ENCODE data around the gene DSG3. TPM values are rescaled to one million over a fixed set of nuclear protein-coding genes. Genes with fewer than 3 reads are reported as not detected.
A peak's percentile ranks its signal among the peaks of the same experiment; 100 is the strongest.

Gene DSG3
- total RNA-seq, 4 donors from 2014 or later = under 0.01 TPM; not detected in 3

DNA sequence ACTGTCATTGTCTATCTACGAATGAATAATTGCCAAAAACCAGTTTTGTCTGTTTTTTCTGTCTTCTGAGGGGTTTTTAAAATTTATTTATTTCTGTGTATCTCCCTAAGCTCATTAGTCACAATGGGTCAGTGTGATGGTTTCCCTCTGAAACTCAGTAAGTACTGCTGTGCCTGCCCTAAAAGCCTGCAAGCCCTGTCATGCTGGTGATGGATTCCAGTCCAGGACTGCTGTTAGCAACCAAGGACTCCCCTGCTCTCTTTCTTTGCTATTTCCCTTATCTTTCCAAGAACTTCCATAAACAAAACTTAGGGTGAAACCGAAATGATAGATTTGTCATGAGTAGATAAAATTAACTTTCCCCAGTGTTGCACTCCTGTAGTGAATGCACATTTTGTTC lies 38.6 kb downstream of the DSG3 start:
- H3K4me3 ChIP-seq = no peak overlapping the region
- TF ChIP-seq POLR2A (IDR thresholded peaks at IDR 0.05) (no peak), POLR2AphosphoS5 (IDR thresholded peaks at IDR 0.05) (no peak), EP300 (IDR thresholded peaks at IDR 0.05; ENCODE audit: low read depth) (no peak)
- TF ChIP-seq, protein P1, sequence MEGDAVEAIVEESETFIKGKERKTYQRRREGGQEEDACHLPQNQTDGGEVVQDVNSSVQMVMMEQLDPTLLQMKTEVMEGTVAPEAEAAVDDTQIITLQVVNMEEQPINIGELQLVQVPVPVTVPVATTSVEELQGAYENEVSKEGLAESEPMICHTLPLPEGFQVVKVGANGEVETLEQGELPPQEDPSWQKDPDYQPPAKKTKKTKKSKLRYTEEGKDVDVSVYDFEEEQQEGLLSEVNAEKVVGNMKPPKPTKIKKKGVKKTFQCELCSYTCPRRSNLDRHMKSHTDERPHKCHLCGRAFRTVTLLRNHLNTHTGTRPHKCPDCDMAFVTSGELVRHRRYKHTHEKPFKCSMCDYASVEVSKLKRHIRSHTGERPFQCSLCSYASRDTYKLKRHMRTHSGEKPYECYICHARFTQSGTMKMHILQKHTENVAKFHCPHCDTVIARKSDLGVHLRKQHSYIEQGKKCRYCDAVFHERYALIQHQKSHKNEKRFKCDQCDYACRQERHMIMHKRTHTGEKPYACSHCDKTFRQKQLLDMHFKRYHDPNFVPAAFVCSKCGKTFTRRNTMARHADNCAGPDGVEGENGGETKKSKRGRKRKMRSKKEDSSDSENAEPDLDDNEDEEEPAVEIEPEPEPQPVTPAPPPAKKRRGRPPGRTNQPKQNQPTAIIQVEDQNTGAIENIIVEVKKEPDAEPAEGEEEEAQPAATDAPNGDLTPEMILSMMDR (IDR thresholded peaks at IDR 0.05) = no peak
- 62 to 70% methylated on average over 2 of the region's 2 CpGs for WGBS, 2 donors (ENCODE audit: low coverage in 1 of 2)
- H3K27ac ChIP-seq = no peak overlapping the region
- no peaks in the 10 kb centered on the region for H3K36me3 ChIP-seq
- no peaks in the 10 kb centered on the region for H3K9me3 ChIP-seq
- H3K27me3 ChIP-seq = no peaks in the 10 kb centered on the region
- DNase-seq = no peak
- in situ Hi-C loops (cut with MboI; ENCODE audit: low pct_ligation_motif_present in 1 of 4, low pct_unique_long_range_greater_than_20kb in 1 of 4, low sequenced_read_pairs in 3 of 4) (no loop called here), intact Hi-C loops (cut with DNase I; ENCODE audit: low total_unique reads) (no loop called here)
- peaks cover 0 to 23% (median 9%) of the 10 kb centered on the region in 4 donors for H3K4me1 ChIP-seq

DNA sequence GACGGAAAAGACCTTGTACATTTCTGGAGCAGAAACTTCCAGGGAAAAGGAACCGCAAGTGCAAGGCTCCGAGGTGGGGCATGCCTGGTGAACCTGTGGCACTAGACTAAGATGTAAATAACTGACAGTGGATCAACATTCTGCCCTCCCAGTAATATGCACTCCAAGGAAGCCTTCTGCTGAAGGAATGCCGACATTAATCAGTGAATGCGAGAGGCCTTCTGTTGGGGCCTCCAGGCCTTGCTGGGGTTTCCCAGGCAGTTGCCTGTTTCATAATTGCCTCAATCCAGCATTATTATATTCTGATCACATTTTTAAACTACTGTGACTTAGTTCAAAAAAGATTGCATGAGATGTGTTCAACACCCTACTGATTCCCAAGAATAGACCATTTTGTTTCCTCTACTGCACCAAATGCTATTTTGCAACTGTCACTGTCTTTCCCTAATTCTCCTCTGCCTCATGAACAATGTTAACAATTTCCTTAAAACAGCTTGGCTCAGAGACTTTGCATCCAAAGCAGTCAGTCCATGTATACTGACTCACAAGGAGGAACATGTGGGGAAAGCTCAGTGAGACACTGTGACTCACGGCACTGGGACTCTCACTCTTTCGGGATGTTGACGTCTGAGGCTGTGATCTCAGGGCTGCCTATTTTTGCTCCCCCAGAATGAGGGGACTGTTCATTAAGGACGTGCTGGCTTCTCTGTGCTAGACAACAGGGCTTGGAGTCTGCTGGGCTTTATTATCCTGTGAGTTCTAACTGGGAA lies 39.9 kb downstream of the DSG3 start:
- intact Hi-C loops (cut with DNase I; ENCODE audit: low total_unique reads) = no loop called here
- DNase-seq = no peak
- Histone ChIP-seq H3K27me3 (no peaks in the 10 kb centered on the region), H3K4me3 (no peak overlapping the region), H3K9me3 (no peaks in the 10 kb centered on the region), H3K4me1 (peaks cover 0 to 26% (median 9%) of the 10 kb centered on the region in 4 donors), H3K36me3 (no peaks in the 10 kb centered on the region), H3K27ac (no peak overlapping the region)
- WGBS, 2 donors (ENCODE audit: low coverage in 1 of 2) = 86 to 96% methylated on average over 5 to 9 of the region's 9 CpGs
- TF ChIP-seq POLR2AphosphoS5 (IDR thresholded peaks at IDR 0.05) = no peak
- TF ChIP-seq POLR2A (IDR thresholded peaks at IDR 0.05) = no peak
- TF ChIP-seq EP300 (IDR thresholded peaks at IDR 0.05; ENCODE audit: low read depth) = no peak
- TF ChIP-seq, protein P1 (IDR thresholded peaks at IDR 0.05) = no peak
- in situ Hi-C loops (cut with MboI; ENCODE audit: low pct_ligation_motif_present in 1 of 4, low pct_unique_long_range_greater_than_20kb in 1 of 4, low sequenced_read_pairs in 3 of 4) = no loop called here

DNA sequence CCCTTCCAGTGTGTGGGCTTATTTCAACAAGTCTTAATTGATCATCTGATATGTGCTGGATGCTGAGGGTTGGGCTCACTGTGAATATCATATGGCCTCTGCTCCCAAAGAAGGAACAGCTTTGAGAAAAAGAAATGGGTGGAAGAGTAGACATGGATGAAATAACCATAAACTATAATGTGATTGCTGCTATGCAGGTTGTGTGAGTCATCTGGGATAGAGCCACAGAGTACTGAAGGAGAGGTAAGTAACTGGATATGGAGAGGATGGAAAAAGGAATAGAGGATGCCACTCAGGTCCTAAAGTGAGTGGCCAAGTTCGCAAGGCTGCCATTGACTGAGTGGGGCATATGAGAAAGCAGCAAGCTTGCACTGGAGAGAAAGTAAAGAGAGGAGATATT lies 41.8 kb downstream of the DSG3 start:
- no peak overlapping the region for H3K4me3 ChIP-seq
- H3K9me3 ChIP-seq = no peaks in the 10 kb centered on the region
- H3K27me3 ChIP-seq = no peaks in the 10 kb centered on the region
- intact Hi-C loops (cut with DNase I; ENCODE audit: low total_unique reads) (no loop called here), in situ Hi-C loops (cut with MboI; ENCODE audit: low pct_ligation_motif_present in 1 of 4, low pct_unique_long_range_greater_than_20kb in 1 of 4, low sequenced_read_pairs in 3 of 4) (no loop called here)
- TF ChIP-seq, protein P1 (IDR thresholded peaks at IDR 0.05) = no peak
- peak in 1 of 3 donors; percentile 38 for TF ChIP-seq POLR2AphosphoS5 (IDR thresholded peaks at IDR 0.05)
- peak overlapping the region in 3 of 4 donors; percentile 61 to 68 (median 65) for H3K27ac ChIP-seq
- no peaks in the 10 kb centered on the region for H3K36me3 ChIP-seq
- WGBS, 2 donors (ENCODE audit: low coverage in 1 of 2) = 72% methylated on average over 1 of the region's 1 CpG; no CpG with 5 or more reads in 1 of the 2 donors
- DNase-seq = no peak
- peaks cover 0 to 38% (median 9%) of the 10 kb centered on the region in 4 donors for H3K4me1 ChIP-seq

DNA sequence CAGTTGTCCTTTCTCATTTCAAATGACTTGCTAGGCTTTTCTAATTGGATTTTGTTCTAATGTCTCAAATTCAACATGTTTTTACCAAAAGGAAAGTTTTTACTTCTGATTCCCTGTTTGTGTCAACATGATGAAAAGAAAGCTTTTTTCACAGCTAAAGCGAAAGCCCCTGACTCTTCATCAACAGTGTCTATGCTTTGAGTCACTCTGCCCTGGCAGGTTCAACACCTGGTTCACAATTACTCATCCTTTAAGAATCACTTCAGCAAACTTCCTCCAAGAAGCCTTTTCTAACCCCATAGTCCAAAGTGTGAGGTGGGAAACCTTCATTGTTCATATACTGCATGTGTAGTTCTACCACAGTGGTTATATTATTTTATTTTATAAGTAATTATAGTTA lies 42.8 kb downstream of the DSG3 start:
- no peak for DNase-seq
- WGBS, 2 donors (ENCODE audit: low coverage in 1 of 2) = 31 to 60% methylated on average over 1 of the region's 1 CpG

More for the DNA sequence above, 42.8 kb downstream of the DSG3 start:
- in situ Hi-C loops (cut with MboI; ENCODE audit: low pct_ligation_motif_present in 1 of 4, low pct_unique_long_range_greater_than_20kb in 1 of 4, low sequenced_read_pairs in 3 of 4) (no loop called here), intact Hi-C loops (cut with DNase I; ENCODE audit: low total_unique reads) (no loop called here)
- peak overlapping the region; percentile 4 to 68 (median 63) for H3K27ac ChIP-seq
- H3K4me3 ChIP-seq = no peak overlapping the region
- no peaks in the 10 kb centered on the region for H3K27me3 ChIP-seq
- peaks cover 0 to 33% (median 12%) of the 10 kb centered on the region in 4 donors for H3K4me1 ChIP-seq
- TF ChIP-seq, protein P1 (IDR thresholded peaks at IDR 0.05) = no peak
- TF ChIP-seq POLR2AphosphoS5 (IDR thresholded peaks at IDR 0.05) (peak in 2 of 3 donors; percentile 29 to 63), POLR2A (IDR thresholded peaks at IDR 0.05) (peak; percentile 29), EP300 (IDR thresholded peaks at IDR 0.05; ENCODE audit: low read depth) (no peak)
- no peaks in the 10 kb centered on the region for H3K36me3 ChIP-seq
- H3K9me3 ChIP-seq = no peaks in the 10 kb centered on the region

All from transverse colon (tissue), 4 donors.